ENCODE data around the gene LTBP1.

The LTBP1 gene

GRCh38 chr2:33375054-33375453, 428.3 kb downstream of the LTBP1 start:
- Histone ChIP-seq H3K36me3 (peaks cover 0 to 7% (median 3%) of the 10 kb centered on the region in 3 donors), H3K27me3 (no peaks in the 10 kb centered on the region), H3K4me1 (peaks cover 0 to 52% (median 10%) of the 10 kb centered on the region in 4 donors), H3K27ac (peak overlapping the region; percentile 22 to 39), H3K9me3 (no peaks in the 10 kb centered on the region), H3K4me3 (no peak overlapping the region)
- no peak for DNase-seq
- intact Hi-C loops (cut with DNase I; ENCODE audit: low total_unique reads): loop anchor here (10.0 kb wide), 1 partner anchor 320 kb away; no protein-coding TSS in a partner anchor
- TF ChIP-seq CTCF (IDR thresholded peaks at IDR 0.05): no peak

- Histone ChIP-seq H3K4me3 (no peak overlapping the region), H3K27me3 (no peaks in the 10 kb centered on the region), H3K27ac (peak overlapping the region; percentile 51 to 56), H3K4me1 (peaks cover 0 to 48% (median 10%) of the 10 kb centered on the region in 4 donors), H3K36me3 (no peaks in the 10 kb centered on the region), H3K9me3 (no peaks in the 10 kb centered on the region)
- peak; percentile 70 to 78 for DNase-seq
- TF ChIP-seq CTCF (IDR thresholded peaks at IDR 0.05): no peak
- intact Hi-C loops (cut with DNase I; ENCODE audit: low total_unique reads): loop anchor here (10.0 kb wide), 1 partner anchor 322 kb away; no protein-coding TSS in a partner anchor
These were observed 430.3 kb downstream of the LTBP1 start for GRCh38 chr2:33377048-33377447.

- peak overlapping the region; percentile 51 to 56 for H3K27ac ChIP-seq
- DNase-seq: no peak
- H3K4me1 ChIP-seq: peaks cover 0 to 51% (median 9%) of the 10 kb centered on the region in 4 donors
- H3K36me3 ChIP-seq: peaks cover 0 to 7% (median 0%) of the 10 kb centered on the region in 3 donors
- no peak overlapping the region for H3K4me3 ChIP-seq
- intact Hi-C loops (cut with DNase I; ENCODE audit: low total_unique reads): loop anchor here (10.0 kb wide), 1 partner anchor 324 kb away; no protein-coding TSS in a partner anchor
- no peak for TF ChIP-seq CTCF (IDR thresholded peaks at IDR 0.05)
- H3K27me3 ChIP-seq: no peaks in the 10 kb centered on the region
- H3K9me3 ChIP-seq: no peaks in the 10 kb centered on the region
These were observed 431.9 kb downstream of the LTBP1 start for GRCh38 chr2:33378556-33379210.

- peak; percentile 36 to 52 for TF ChIP-seq CTCF (IDR thresholded peaks at IDR 0.05)
- H3K36me3 ChIP-seq: peaks cover 0 to 7% (median 0%) of the 10 kb centered on the region in 3 donors
- intact Hi-C loops (cut with DNase I; ENCODE audit: low total_unique reads): no loop called here
These were observed 433.4 kb downstream of the LTBP1 start for GRCh38 chr2:33380001-33380609.

GRCh38 chr2:33380719-33381118, 434.0 kb downstream of the LTBP1 start:
- Histone ChIP-seq H3K36me3 (peaks cover 0 to 7% (median 0%) of the 10 kb centered on the region in 3 donors), H3K9me3 (no peaks in the 10 kb centered on the region), H3K4me3 (no peak overlapping the region), H3K27ac (peak overlapping the region in 1 of 2 donors; percentile 11), H3K4me1 (peaks cover 0 to 49% (median 12%) of the 10 kb centered on the region in 4 donors), H3K27me3 (no peaks in the 10 kb centered on the region)
- no peak for TF ChIP-seq CTCF (IDR thresholded peaks at IDR 0.05)
- intact Hi-C loops (cut with DNase I; ENCODE audit: low total_unique reads): no loop called here
- DNase-seq: no peak

More at GRCh38 chr2:33380001-33380609, 433.4 kb downstream of the LTBP1 start:
- no peak for DNase-seq
- Histone ChIP-seq H3K27ac (peak overlapping the region in 1 of 2 donors; percentile 56), H3K4me3 (no peak overlapping the region), H3K9me3 (no peaks in the 10 kb centered on the region), H3K4me1 (peaks cover 0 to 49% (median 12%) of the 10 kb centered on the region in 4 donors), H3K27me3 (no peaks in the 10 kb centered on the region)
